Vagina (tissue), 2 donors: ENCODE measurements around the gene USF1. TPM values are rescaled to one million over a fixed set of nuclear protein-coding genes. Genes with fewer than 3 reads are reported as not detected.

Source experiments
- DNase-seq, 2 donors: peaks; one replicate each; pipeline ENCODE4 v3.0.0-alpha.2; 2017; ENCODE audit errors: extremely low spot score in 2 of 2
- H3K27ac ChIP-seq: fragments of 200-600 bp; sonication (generic); one replicate; pipeline ENCODE4 v1.5.1; 2019
- H3K27me3 ChIP-seq: fragments of 200-600 bp; sonication (generic); one replicate; pipeline ENCODE4 v1.5.1; 2019
- H3K36me3 ChIP-seq, 2 donors: fragments of 200-600 bp; sonication (generic); one replicate each; pipeline ENCODE4 v1.5.1; 2017 to 2019
- H3K4me1 ChIP-seq: fragments of 200-600 bp; sonication (generic); one replicate; pipeline ENCODE4 v1.5.1; 2019
- H3K4me3 ChIP-seq, 2 donors: fragments of 200-600 bp; sonication (generic); 1 replicate in 1 of 2; 2 replicates in 1 of 2; pipeline ENCODE4 v1.5.1; 2016 to 2019
- H3K9me3 ChIP-seq: fragments of 200-600 bp; sonication (generic); one replicate; pipeline ENCODE4 v1.5.1; 2019
- CTCF ChIP-seq, 3 experiments: fragments of 450-650 bp in 2 of 3; fragments of 200-600 bp in 1 of 3; sonication (generic) in 1 of 3; IDR thresholded peaks; one replicate each; pipeline ENCODE4 v1.5.1; 2017 to 2019; ENCODE audit warnings: antibody characterized with exemption in 3 of 3, mild to moderate bottlenecking in 2 of 3, moderate library complexity in 2 of 3
- POLR2A ChIP-seq, 2 donors: fragments of 450-650 bp; IDR thresholded peaks; one replicate each; pipeline ENCODE4 v1.6.1; 2017; ENCODE audit warnings: antibody characterized with exemption in 2 of 2, mild to moderate bottlenecking in 2 of 2, moderate library complexity in 2 of 2
- POLR2AphosphoS5 ChIP-seq, 2 donors: sonication (generic); formaldehyde crosslinking; IDR thresholded peaks; one replicate each; pipeline ENCODE4 v1.9.0; 2017; ENCODE audit warnings: antibody characterized with exemption in 2 of 2, mild to moderate bottlenecking in 2 of 2, low read depth in 1 of 2; ENCODE audit not compliant: insufficient read depth in 1 of 2
- intact Hi-C: fragments of 100-400 bp; cut with DNase I; formaldehyde crosslinking; loops from one replicate; pipeline ENCODE4 v1.15.1; 2023
- total RNA-seq: library from RNA; depleted of rRNA; stranded (reverse); fragments of >200 nt; gene quantifications from one replicate; pipeline ENCODE4 v1.2.3, GENCODE V29; 2016

Gene USF1
- total RNA-seq, 1 donor from 2014 or later = 39.0 TPM

DNA sequence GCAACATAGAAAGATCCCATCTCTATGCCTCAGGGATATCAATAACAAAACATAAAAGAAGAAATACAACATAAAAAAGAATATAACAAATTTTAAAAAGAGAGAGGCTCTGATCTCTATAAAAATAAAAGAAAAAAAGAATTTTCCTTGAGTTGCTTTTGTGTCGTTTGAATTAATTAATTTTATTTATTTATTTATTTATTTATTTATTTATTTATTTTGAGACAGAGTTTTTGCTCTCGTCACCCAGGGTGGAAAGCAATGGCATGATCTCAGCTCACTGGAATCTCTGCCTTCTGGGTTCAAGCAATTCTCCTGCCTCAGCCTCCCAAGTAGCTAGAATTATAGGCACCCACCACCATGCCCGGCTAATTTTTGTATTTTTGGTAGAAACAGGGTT is 33.4 kb downstream of the USF1 start:
- TF ChIP-seq POLR2A (IDR thresholded peaks at IDR 0.05) (no peak), CTCF (IDR thresholded peaks at IDR 0.05) (no peak), POLR2AphosphoS5 (IDR thresholded peaks at IDR 0.05; ENCODE audit: insufficient read depth in 1 of 2, low read depth in 1 of 2) (no peak)
- H3K27ac ChIP-seq = peak overlapping the region; percentile 81
- no peak for DNase-seq
- H3K36me3 ChIP-seq = no peaks in the 10 kb centered on the region
- H3K4me1 ChIP-seq = peaks cover 30% of the 10 kb centered on the region
- no peak overlapping the region for H3K4me3 ChIP-seq
- H3K9me3 ChIP-seq = no peaks in the 10 kb centered on the region
- no peaks in the 10 kb centered on the region for H3K27me3 ChIP-seq
- intact Hi-C loops = no loop called here

- no peaks in the 10 kb centered on the region for H3K36me3 ChIP-seq
- H3K9me3 ChIP-seq = no peaks in the 10 kb centered on the region
- intact Hi-C loops = no loop called here
- TF ChIP-seq CTCF (IDR thresholded peaks at IDR 0.05) (no peak), POLR2A (IDR thresholded peaks at IDR 0.05) (no peak), POLR2AphosphoS5 (IDR thresholded peaks at IDR 0.05; ENCODE audit: insufficient read depth in 1 of 2, low read depth in 1 of 2) (no peak)
- H3K4me1 ChIP-seq = peaks cover 20% of the 10 kb centered on the region
- no peak overlapping the region for H3K4me3 ChIP-seq
- DNase-seq = no peak
- H3K27ac ChIP-seq = no peak overlapping the region
- no peaks in the 10 kb centered on the region for H3K27me3 ChIP-seq
These were observed 36.1 kb downstream of the USF1 start for GRCh38 chr1:161009602-161010211.

GRCh38 chr1:161008869-161009510 is 36.8 kb downstream of the USF1 start:
- Histone ChIP-seq H3K27ac (no peak overlapping the region), H3K4me1 (peaks cover 13% of the 10 kb centered on the region), H3K9me3 (no peaks in the 10 kb centered on the region), H3K36me3 (no peaks in the 10 kb centered on the region), H3K4me3 (no peak overlapping the region), H3K27me3 (no peaks in the 10 kb centered on the region)
- intact Hi-C loops = no loop called here
- TF ChIP-seq POLR2AphosphoS5 (IDR thresholded peaks at IDR 0.05; ENCODE audit: insufficient read depth in 1 of 2, low read depth in 1 of 2) = no peak
- no peak for TF ChIP-seq CTCF (IDR thresholded peaks at IDR 0.05)
- TF ChIP-seq POLR2A (IDR thresholded peaks at IDR 0.05) = no peak
- DNase-seq = no peak

DNA sequence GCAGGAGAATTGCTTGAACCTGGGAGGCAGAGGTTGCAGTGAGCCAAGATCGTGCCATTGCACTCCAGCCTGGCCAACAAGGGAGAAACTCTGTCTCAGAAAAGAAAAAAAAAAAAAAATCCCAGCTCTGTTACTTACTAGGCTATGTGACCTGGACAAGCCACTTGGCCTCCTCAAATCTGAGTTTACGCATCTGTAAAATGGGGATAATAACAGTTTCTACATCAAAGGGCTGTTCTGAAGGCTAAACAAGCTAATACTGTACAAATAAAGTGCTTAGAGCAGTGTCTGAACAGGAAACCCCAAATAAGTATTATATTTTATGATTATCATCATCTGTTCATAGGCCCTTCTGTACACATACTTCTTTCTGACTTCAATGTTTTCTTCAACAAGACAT is 38.4 kb downstream of the USF1 start:
- Histone ChIP-seq H3K27me3 (no peaks in the 10 kb centered on the region), H3K4me1 (no peaks in the 10 kb centered on the region), H3K9me3 (no peaks in the 10 kb centered on the region), H3K27ac (no peak overlapping the region), H3K36me3 (no peaks in the 10 kb centered on the region), H3K4me3 (no peak overlapping the region)
- no peak for DNase-seq
- TF ChIP-seq CTCF (IDR thresholded peaks at IDR 0.05) (no peak), POLR2A (IDR thresholded peaks at IDR 0.05) (no peak), POLR2AphosphoS5 (IDR thresholded peaks at IDR 0.05; ENCODE audit: insufficient read depth in 1 of 2, low read depth in 1 of 2) (no peak)
- intact Hi-C loops = no loop called here

DNA sequence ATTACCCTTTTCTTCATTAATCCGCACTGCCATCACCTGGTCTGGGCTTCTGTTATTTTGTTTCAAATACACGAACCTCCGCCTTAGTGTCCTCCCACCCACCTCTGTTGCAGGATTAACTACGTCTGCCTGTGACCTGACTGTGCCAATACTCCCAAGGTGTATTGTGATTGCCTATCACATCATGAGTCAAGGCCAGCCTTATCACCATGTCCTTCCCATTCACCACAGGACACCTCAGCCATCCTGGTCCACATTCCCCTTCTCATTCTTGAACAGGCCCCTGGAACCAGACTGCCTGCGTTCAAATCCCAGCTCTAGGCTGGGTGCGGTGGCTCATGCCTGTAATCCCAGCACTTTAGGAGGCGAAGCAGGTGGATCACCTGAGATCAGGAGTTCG is 39.2 kb downstream of the USF1 start:
- Histone ChIP-seq H3K4me1 (no peaks in the 10 kb centered on the region), H3K27me3 (no peaks in the 10 kb centered on the region), H3K4me3 (no peak overlapping the region), H3K36me3 (no peaks in the 10 kb centered on the region), H3K9me3 (no peaks in the 10 kb centered on the region), H3K27ac (no peak overlapping the region)
- TF ChIP-seq POLR2A (IDR thresholded peaks at IDR 0.05) = no peak
- TF ChIP-seq CTCF (IDR thresholded peaks at IDR 0.05) = no peak
- no peak for TF ChIP-seq POLR2AphosphoS5 (IDR thresholded peaks at IDR 0.05; ENCODE audit: insufficient read depth in 1 of 2, low read depth in 1 of 2)
- no peak for DNase-seq
- intact Hi-C loops = no loop called here
